SK-N-SH (cell line): ENCODE results near the gene CETN3. TPM values are rescaled to one million over a fixed set of nuclear protein-coding genes. Genes with fewer than 3 reads are reported as not detected.

Experiments used
- CTCF ChIA-PET: fragments of 300-600, 350-600 bp; formaldehyde crosslinking; extraction: SDS; loops from one replicate; lab custom pipeline; 2021; lab: Yijun Ruan, JAX
- POLR2A ChIA-PET: fragments of 350-600 bp; sonication (Branson Sonifier 250); formaldehyde crosslinking; extraction: SDS; loops from one replicate; lab custom pipeline; 2020; ENCODE audit warnings: antibody characterized with exemption, inconsistent platforms; lab: Yijun Ruan, JAX
- DNase-seq: peaks from one replicate; pipeline ENCODE4 v3.0.0; 2012
- H2AFZ ChIP-seq: fragments of 200-600 bp; sonication (generic); 2 replicates; pipeline ENCODE4 v1.8.1; 2016; ENCODE audit warnings: antibody characterized with exemption, mild to moderate bottlenecking, low read depth
- H3F3A ChIP-seq: fragments of 200-600 bp; sonication (generic); replicated peaks from 2 replicates; pipeline ENCODE3; 2016; ENCODE audit warnings: antibody characterized with exemption, mild to moderate bottlenecking; ENCODE audit not compliant: insufficient read depth
- H3K27ac ChIP-seq, 2 experiments: fragments of 200-500 bp in 1 of 2; fragments of 200-600 bp in 1 of 2; sonication (Bioruptor generic) in 1 of 2; sonication (generic), shearing (Covaris generic) in 1 of 2; 2 replicates each; pipeline versions ENCODE4 v1.5.1 to v1.6.1; 2014 to 2016; ENCODE audit warnings: low read depth in 2 of 2, inconsistent platforms in 1 of 2, low read length in 1 of 2, mild to moderate bottlenecking in 1 of 2, mixed read lengths in 1 of 2
- H3K27me3 ChIP-seq: fragments of 200-600 bp; sonication (generic), shearing (Covaris generic); 2 replicates; pipeline ENCODE4 v1.6.1; 2016; ENCODE audit warnings: mixed run types; ENCODE audit not compliant: insufficient read depth
- H3K36me3 ChIP-seq, 2 experiments: fragments of 200-500 bp in 1 of 2; fragments of 200-600 bp in 1 of 2; sonication (Bioruptor generic) in 1 of 2; sonication (generic) in 1 of 2; replicated peaks in 1 of 2; 2 replicates each; pipeline versions ENCODE3 to v1.5.1; 2014 to 2016; ENCODE audit warnings: low read length in 1 of 2, mild to moderate bottlenecking in 1 of 2; ENCODE audit not compliant: insufficient read depth in 2 of 2, control insufficient read depth in 1 of 2
- H3K4me1 ChIP-seq, 2 experiments: fragments of 200-500 bp in 1 of 2; fragments of 200-600 bp in 1 of 2; sonication (Bioruptor generic) in 1 of 2; sonication (generic), shearing (Covaris generic) in 1 of 2; 2 replicates each; pipeline versions ENCODE4 v1.5.1 to v1.6.1; 2014 to 2016; ENCODE audit warnings: low read depth in 1 of 2, low read length in 1 of 2, mixed run types in 1 of 2; ENCODE audit not compliant: insufficient read depth in 2 of 2, control insufficient read depth in 1 of 2
- H3K4me2 ChIP-seq: fragments of 200-600 bp; sonication (generic), shearing (Covaris generic); 2 replicates; pipeline ENCODE4 v1.6.1; 2017; ENCODE audit warnings: mixed run types
- H3K4me3 ChIP-seq, 2 experiments: fragments of 200-500 bp in 1 of 2; fragments of 200-600 bp in 1 of 2; sonication (Bioruptor generic) in 1 of 2; sonication (generic), shearing (Covaris generic) in 1 of 2; 2 replicates each; pipeline versions ENCODE4 v1.5.1 to v1.8.1; 2014 to 2016; ENCODE audit warnings: low read depth in 2 of 2, inconsistent platforms in 1 of 2, low read length in 1 of 2, mild to moderate bottlenecking in 1 of 2, mixed read lengths in 1 of 2, moderate library complexity in 1 of 2
- H3K79me2 ChIP-seq: fragments of 200-600 bp; sonication (generic); 2 replicates; pipeline ENCODE4 v1.8.1; 2017; ENCODE audit warnings: mild to moderate bottlenecking; ENCODE audit not compliant: insufficient read depth
- H3K9ac ChIP-seq: fragments of 200-600 bp; sonication (generic); 2 replicates; pipeline ENCODE4 v1.6.1; 2017; ENCODE audit warnings: mixed run types
- H3K9me2 ChIP-seq: fragments of 200-600 bp; sonication (generic); 2 replicates; pipeline ENCODE4 v1.6.1; 2017; ENCODE audit warnings: mixed run types
- H3K9me3 ChIP-seq: fragments of 200-600 bp; sonication (generic); 2 replicates; pipeline ENCODE4 v1.6.1; 2017; ENCODE audit warnings: mixed run types, mild to moderate bottlenecking, moderate library complexity
- H4K20me1 ChIP-seq: fragments of 200-600 bp; sonication (generic); 2 replicates; pipeline ENCODE4 v1.6.1; 2017; ENCODE audit warnings: mild to moderate bottlenecking, mixed run types; ENCODE audit not compliant: insufficient read depth
- ELF1 ChIP-seq: IDR thresholded peaks from 2 replicates; pipeline ENCODE4 v1.4.0; 2012
- EP300 ChIP-seq, 2 experiments: IDR thresholded peaks; 2 replicates each; pipeline versions ENCODE4 v1.4.0 to v1.6.1; 2012; ENCODE audit warnings: borderline replicate concordance in 1 of 2, low read depth in 1 of 2, low read length in 1 of 2
- GABPA ChIP-seq: IDR thresholded peaks from 2 replicates; pipeline ENCODE4 v1.4.0; 2012; ENCODE audit warnings: low read depth, mild to moderate bottlenecking
- MEF2A ChIP-seq: IDR thresholded peaks from 2 replicates; pipeline ENCODE4 v1.4.0; 2012; ENCODE audit warnings: low read depth, borderline replicate concordance
- MXI1 ChIP-seq: IDR thresholded peaks from 2 replicates; pipeline ENCODE4 v1.6.1; 2012; ENCODE audit warnings: mild to moderate bottlenecking, low read depth, low read length, improper control_type of control experiment
- NFIC ChIP-seq: IDR thresholded peaks from 2 replicates; pipeline ENCODE4 v1.4.0; 2012; ENCODE audit warnings: borderline replicate concordance
- SIN3A ChIP-seq: IDR thresholded peaks from 2 replicates; pipeline ENCODE4 v1.6.1; 2012; ENCODE audit warnings: low read depth, mild to moderate bottlenecking, low read length, moderate library complexity, borderline replicate concordance
- TAF1 ChIP-seq: IDR thresholded peaks from 2 replicates; pipeline ENCODE4 v1.6.1; 2012; ENCODE audit warnings: low read depth, mild to moderate bottlenecking, low read length, moderate library complexity, borderline replicate concordance
- WGBS: methylation state at CpG from one replicate; pipeline ENCODE4 v1.1.6; 2017; ENCODE audit warnings: low lambda C conversion rate; 5-methylcytosine and 5-hydroxymethylcytosine counted together
- polyA plus RNA-seq, 3 experiments: library from polyadenylated mRNA; depleted of rRNA; stranded (reverse); fragments of >200 nt; gene quantifications; 2 replicates each; pipeline ENCODE4 v1.2.3, GENCODE V29; 2012
- TF ChIP-seq, protein P1 (sequence below): IDR thresholded peaks from 2 replicates; pipeline ENCODE4 v1.4.0; 2012; ENCODE audit warnings: low read depth, borderline replicate concordance
- TF ChIP-seq, protein P2 (sequence below): IDR thresholded peaks from 2 replicates; pipeline ENCODE4 v1.6.1; 2012; ENCODE audit warnings: mild to moderate bottlenecking, low read depth, low read length, moderate library complexity
- TF ChIP-seq, protein P3 (sequence below): fragments of 150-350 bp; IDR thresholded peaks from 2 replicates; pipeline ENCODE4 v1.6.1; 2017; ENCODE audit warnings: antibody characterized with exemption, low read length, low read depth, borderline replicate concordance

The CETN3 gene
- polyA plus RNA-seq, 1 of the 3 experiments (the other 2 are of a cell fraction): 3.6 TPM

DNA sequence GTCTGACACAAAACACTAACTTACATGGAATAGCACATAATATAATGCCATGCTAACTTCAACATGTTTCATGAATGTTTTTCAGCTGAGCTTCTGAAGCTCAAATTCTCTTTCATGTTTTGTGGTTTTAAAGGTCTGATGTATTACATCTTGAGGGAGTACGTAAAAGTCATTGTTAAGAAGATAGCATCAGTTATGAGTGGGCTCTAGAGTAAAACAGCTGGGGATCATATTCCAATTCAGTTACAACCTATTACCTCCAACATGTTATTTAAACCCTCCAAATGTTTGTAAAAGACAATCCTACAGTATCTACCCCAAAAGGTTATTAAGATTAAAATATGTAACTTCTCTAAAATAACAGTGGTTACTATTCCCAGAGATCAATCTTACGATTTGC, 19.2 kb downstream of the CETN3 start (continued):
- no peak for TF ChIP-seq GABPA
- no peak for TF ChIP-seq SIN3A
- TF ChIP-seq, all 33 proteins: peak for 0

DNA sequence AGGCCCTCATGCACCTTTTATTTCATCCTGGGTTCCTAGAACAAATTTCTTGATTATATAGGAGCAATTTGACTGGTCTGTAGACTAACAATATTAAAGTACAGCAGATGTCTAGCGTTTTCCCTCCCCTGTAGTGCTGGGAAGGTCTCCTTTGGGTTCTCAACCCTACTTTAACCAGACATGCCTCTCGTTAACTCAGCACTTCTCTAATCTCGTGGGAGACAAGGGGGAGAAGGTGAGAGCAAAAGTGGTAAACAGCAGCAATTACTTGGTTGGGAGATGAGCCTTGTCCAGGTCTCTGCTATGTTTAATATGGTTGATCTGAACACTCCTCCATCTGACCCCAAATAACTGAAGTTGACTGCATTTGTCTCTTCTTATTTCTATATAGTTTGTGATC, 22.0 kb downstream of the CETN3 start:
- 32% methylated on average over 3 of the region's 3 CpGs for WGBS
- no peak overlapping the region for H3K4me3 ChIP-seq
- DNase-seq: no peak
- no peaks in the 10 kb centered on the region for H3K4me1 ChIP-seq
- no peaks in the 10 kb centered on the region; the same call in 1 of the 2 replicates for H3K27me3 ChIP-seq
- peaks cover 1 to 5% of the 10 kb centered on the region in 2 experiments for H3K36me3 ChIP-seq
- no peak overlapping the region for H3K27ac ChIP-seq
- CTCF ChIA-PET: interaction anchor here (0.6 to 12.1 kb wide), 12 partner anchors 8 to 1697 kb away, joined by 3 to 150 read pairs (median 6); partner anchors contain the start of gene LYSMD3
- no peak overlapping the region for H2AFZ ChIP-seq
- H3K79me2 ChIP-seq: no peaks in the 10 kb centered on the region
- TF ChIP-seq MXI1: no peak
- TF ChIP-seq ELF1: no peak
- no peak for TF ChIP-seq SIN3A
- TF ChIP-seq, protein P1, sequence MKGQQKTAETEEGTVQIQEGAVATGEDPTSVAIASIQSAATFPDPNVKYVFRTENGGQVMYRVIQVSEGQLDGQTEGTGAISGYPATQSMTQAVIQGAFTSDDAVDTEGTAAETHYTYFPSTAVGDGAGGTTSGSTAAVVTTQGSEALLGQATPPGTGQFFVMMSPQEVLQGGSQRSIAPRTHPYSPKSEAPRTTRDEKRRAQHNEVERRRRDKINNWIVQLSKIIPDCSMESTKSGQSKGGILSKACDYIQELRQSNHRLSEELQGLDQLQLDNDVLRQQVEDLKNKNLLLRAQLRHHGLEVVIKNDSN: no peak
- TF ChIP-seq NFIC: no peak
- TF ChIP-seq MEF2A: no peak
- TF ChIP-seq, protein P2, sequence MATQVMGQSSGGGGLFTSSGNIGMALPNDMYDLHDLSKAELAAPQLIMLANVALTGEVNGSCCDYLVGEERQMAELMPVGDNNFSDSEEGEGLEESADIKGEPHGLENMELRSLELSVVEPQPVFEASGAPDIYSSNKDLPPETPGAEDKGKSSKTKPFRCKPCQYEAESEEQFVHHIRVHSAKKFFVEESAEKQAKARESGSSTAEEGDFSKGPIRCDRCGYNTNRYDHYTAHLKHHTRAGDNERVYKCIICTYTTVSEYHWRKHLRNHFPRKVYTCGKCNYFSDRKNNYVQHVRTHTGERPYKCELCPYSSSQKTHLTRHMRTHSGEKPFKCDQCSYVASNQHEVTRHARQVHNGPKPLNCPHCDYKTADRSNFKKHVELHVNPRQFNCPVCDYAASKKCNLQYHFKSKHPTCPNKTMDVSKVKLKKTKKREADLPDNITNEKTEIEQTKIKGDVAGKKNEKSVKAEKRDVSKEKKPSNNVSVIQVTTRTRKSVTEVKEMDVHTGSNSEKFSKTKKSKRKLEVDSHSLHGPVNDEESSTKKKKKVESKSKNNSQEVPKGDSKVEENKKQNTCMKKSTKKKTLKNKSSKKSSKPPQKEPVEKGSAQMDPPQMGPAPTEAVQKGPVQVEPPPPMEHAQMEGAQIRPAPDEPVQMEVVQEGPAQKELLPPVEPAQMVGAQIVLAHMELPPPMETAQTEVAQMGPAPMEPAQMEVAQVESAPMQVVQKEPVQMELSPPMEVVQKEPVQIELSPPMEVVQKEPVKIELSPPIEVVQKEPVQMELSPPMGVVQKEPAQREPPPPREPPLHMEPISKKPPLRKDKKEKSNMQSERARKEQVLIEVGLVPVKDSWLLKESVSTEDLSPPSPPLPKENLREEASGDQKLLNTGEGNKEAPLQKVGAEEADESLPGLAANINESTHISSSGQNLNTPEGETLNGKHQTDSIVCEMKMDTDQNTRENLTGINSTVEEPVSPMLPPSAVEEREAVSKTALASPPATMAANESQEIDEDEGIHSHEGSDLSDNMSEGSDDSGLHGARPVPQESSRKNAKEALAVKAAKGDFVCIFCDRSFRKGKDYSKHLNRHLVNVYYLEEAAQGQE: no peak
- TF ChIP-seq, protein P3, sequence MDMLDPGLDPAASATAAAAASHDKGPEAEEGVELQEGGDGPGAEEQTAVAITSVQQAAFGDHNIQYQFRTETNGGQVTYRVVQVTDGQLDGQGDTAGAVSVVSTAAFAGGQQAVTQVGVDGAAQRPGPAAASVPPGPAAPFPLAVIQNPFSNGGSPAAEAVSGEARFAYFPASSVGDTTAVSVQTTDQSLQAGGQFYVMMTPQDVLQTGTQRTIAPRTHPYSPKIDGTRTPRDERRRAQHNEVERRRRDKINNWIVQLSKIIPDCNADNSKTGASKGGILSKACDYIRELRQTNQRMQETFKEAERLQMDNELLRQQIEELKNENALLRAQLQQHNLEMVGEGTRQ: no peak
- no peak for TF ChIP-seq EP300 (IDR thresholded peaks at IDR 0.05; ENCODE audit: borderline replicate concordance in 1 of 2, low read depth in 1 of 2, low read length in 1 of 2)
- no peak for TF ChIP-seq TAF1
- no peak overlapping the region for H3K4me2 ChIP-seq
- POLR2A ChIA-PET: no interaction called here
- H3K9ac ChIP-seq: no peak overlapping the region
- H3K9me3 ChIP-seq: no peaks in the 10 kb centered on the region
- H4K20me1 ChIP-seq: no peaks in the 10 kb centered on the region
- H3K9me2 ChIP-seq: no peaks in the 10 kb centered on the region
- peaks cover 3% of the 10 kb centered on the region for H3F3A ChIP-seq
